IMR-90 (cell line): Measurements from ENCODE around the gene CDC42EP2. TPM values are rescaled to one million over a fixed set of nuclear protein-coding genes. Genes with fewer than 3 reads are reported as not detected.

ENCODE experiments used
- ATAC-seq: fragments of 200-7000 bp; cut with Tn5 transposase; 2 replicates; pipeline ENCODE4 v1.9.1; 2020; ENCODE audit warnings: low read depth, mild to moderate bottlenecking, moderate library complexity
- BruUV-seq: library from RNA; stranded (reverse); fragments of 400-500 nt; replicated peaks from 2 replicates; lab custom pipeline; 2021; lab: Mats Ljungman, UMichigan
- CTCF ChIA-PET: fragments of 300-600 bp; formaldehyde crosslinking; extraction: SDS; loops from one replicate; lab custom pipeline; 2021; ENCODE audit warnings: antibody characterized with exemption; lab: Yijun Ruan, JAX
- POLR2A ChIA-PET: fragments of 300-600 bp; sonication (Branson Sonifier 250); formaldehyde crosslinking; loops from one replicate; lab custom pipeline; 2022; ENCODE audit warnings: antibody characterized with exemption; ENCODE audit not compliant: unreplicated experiment; lab: Charles Lee
- DNase-seq: peaks from one replicate; pipeline ENCODE4 v3.0.0; 2013
- H2AFZ ChIP-seq: replicated peaks from 2 replicates; pipeline ENCODE3; 2013; ENCODE audit warnings: low read length, mild to moderate bottlenecking; ENCODE audit not compliant: poor library complexity
- H2AK5ac ChIP-seq: 2 replicates; pipeline ENCODE4 v1.6.1; 2013; ENCODE audit warnings: low read depth, low read length, inconsistent platforms
- H2AK9ac ChIP-seq: replicated peaks from 2 replicates; pipeline ENCODE3; 2013; ENCODE audit warnings: mild to moderate bottlenecking, low read depth, low read length, moderate library complexity; ENCODE audit not compliant: poor library complexity
- H2BK120ac ChIP-seq: 2 replicates; pipeline ENCODE4 v1.6.1; 2013; ENCODE audit warnings: low read depth, low read length, inconsistent platforms
- H2BK15ac ChIP-seq: 3 replicates; pipeline ENCODE4 v1.6.1; 2013; ENCODE audit warnings: low read depth, low read length, inconsistent platforms
- H2BK20ac ChIP-seq: 2 replicates; pipeline ENCODE4 v1.6.1; 2013; ENCODE audit warnings: low read depth, mild to moderate bottlenecking, inconsistent platforms, low read length, moderate library complexity
- H2BK5ac ChIP-seq: 2 replicates; pipeline ENCODE4 v1.6.1; 2013; ENCODE audit warnings: mild to moderate bottlenecking, low read depth, low read length, inconsistent platforms; ENCODE audit not compliant: poor library complexity, severe bottlenecking
- H3K14ac ChIP-seq: replicated peaks from 2 replicates; pipeline ENCODE4 v1.6.1; 2013; ENCODE audit warnings: low read depth, low read length, inconsistent platforms
- H3K18ac ChIP-seq: 2 replicates; pipeline ENCODE4 v1.6.1; 2013; ENCODE audit warnings: low read depth, low read length, control low read depth
- H3K23ac ChIP-seq: 2 replicates; pipeline ENCODE4 v1.6.1; 2013; ENCODE audit warnings: low read depth, low read length, inconsistent platforms
- H3K27ac ChIP-seq: 2 replicates; pipeline ENCODE4 v1.5.1; 2013; ENCODE audit warnings: mild to moderate bottlenecking, control low read depth, low read length; ENCODE audit not compliant: insufficient read depth
- H3K27me3 ChIP-seq: 2 replicates; pipeline ENCODE4 v1.6.1; 2013; ENCODE audit warnings: low read length; ENCODE audit not compliant: control insufficient read depth, insufficient read depth
- H3K36me3 ChIP-seq: 2 replicates; pipeline ENCODE4 v1.6.1; 2013; ENCODE audit warnings: low read length, mixed read lengths; ENCODE audit not compliant: control insufficient read depth, insufficient read depth
- H3K4ac ChIP-seq: 2 replicates; pipeline ENCODE4 v1.6.1; 2013; ENCODE audit warnings: low read depth, low read length, inconsistent platforms
- H3K4me1 ChIP-seq: 2 replicates; pipeline ENCODE4 v1.6.1; 2013; ENCODE audit warnings: low read length, mixed read lengths; ENCODE audit not compliant: control insufficient read depth, insufficient read depth
- H3K4me2 ChIP-seq: 2 replicates; pipeline ENCODE4 v1.6.1; 2013; ENCODE audit warnings: low read depth, mild to moderate bottlenecking, control low read depth, low read length, moderate library complexity
- H3K4me3 ChIP-seq: 2 replicates; pipeline ENCODE4 v1.5.1; 2013; ENCODE audit warnings: low read depth, mild to moderate bottlenecking, control low read depth, low read length, moderate library complexity; ENCODE audit not compliant: insufficient read depth
- H3K56ac ChIP-seq: 2 replicates; pipeline ENCODE4 v1.6.1; 2013; ENCODE audit warnings: low read length, inconsistent platforms; ENCODE audit not compliant: insufficient read depth; ENCODE audit errors: extremely low read depth
- H3K79me1 ChIP-seq, 2 experiments: 2 replicates each; pipeline ENCODE4 v1.6.1; 2013; ENCODE audit warnings: low read length in 2 of 2, inconsistent platforms in 1 of 2, low read depth in 1 of 2
- H3K9ac ChIP-seq: 2 replicates; pipeline ENCODE4 v1.6.1; 2013; ENCODE audit warnings: low read depth, low read length, control low read depth
- H3K9me1 ChIP-seq: 2 replicates; pipeline ENCODE4 v1.6.1; 2013; ENCODE audit warnings: low read length, inconsistent platforms; ENCODE audit not compliant: insufficient read depth
- H3K9me3 ChIP-seq: 2 replicates; pipeline ENCODE4 v1.6.1; 2013; ENCODE audit warnings: low read length; ENCODE audit not compliant: control insufficient read depth, insufficient read depth
- H4K20me1 ChIP-seq: 2 replicates; pipeline ENCODE4 v1.6.1; 2013; ENCODE audit warnings: low read length, inconsistent platforms; ENCODE audit not compliant: insufficient read depth
- H4K5ac ChIP-seq: 2 replicates; pipeline ENCODE4 v1.6.1; 2013; ENCODE audit warnings: mild to moderate bottlenecking, low read depth, low read length, control low read depth
- H4K8ac ChIP-seq, 2 experiments: 2 replicates each; pipeline ENCODE4 v1.6.1; 2013; ENCODE audit warnings: low read depth in 2 of 2, low read length in 2 of 2, control low read depth in 1 of 2, inconsistent platforms in 1 of 2
- H4K91ac ChIP-seq: 2 replicates; pipeline ENCODE4 v1.6.1; 2013; ENCODE audit warnings: low read depth, low read length, inconsistent platforms; ENCODE audit not compliant: insufficient read depth
- BHLHE40 ChIP-seq: fragments of 150-350 bp; IDR thresholded peaks from 2 replicates; pipeline ENCODE4 v1.6.1; 2016; ENCODE audit warnings: mild to moderate bottlenecking, low read depth, low read length
- CEBPB ChIP-seq: IDR thresholded peaks from 2 replicates; pipeline ENCODE4 v1.6.1; 2012; ENCODE audit warnings: low read depth, low read length, improper control_type of control experiment
- CTCF ChIP-seq: conservative IDR thresholded peaks from 2 replicates; pipeline ENCODE4 v1.5.1; 2012; ENCODE audit warnings: mild to moderate bottlenecking, low read depth, low read length, improper control_type of control experiment
- FOS ChIP-seq: fragments of 150-350 bp; IDR thresholded peaks from 2 replicates; pipeline ENCODE4 v1.6.1; 2016; ENCODE audit warnings: low read depth, low read length
- MAFK ChIP-seq: IDR thresholded peaks from 2 replicates; pipeline ENCODE4 v1.6.1; 2012; ENCODE audit warnings: low read depth, low read length, improper control_type of control experiment
- MAZ ChIP-seq: IDR thresholded peaks from 2 replicates; pipeline ENCODE4 v1.6.1; 2012; ENCODE audit warnings: low read depth, mild to moderate bottlenecking, low read length, improper control_type of control experiment, moderate library complexity, borderline replicate concordance
- MXI1 ChIP-seq: IDR thresholded peaks from 2 replicates; pipeline ENCODE4 v1.6.1; 2012; ENCODE audit warnings: low read depth, mild to moderate bottlenecking, low read length, moderate library complexity, borderline replicate concordance
- NFE2L2 ChIP-seq: fragments of 150-350 bp; IDR thresholded peaks from 2 replicates; pipeline ENCODE4 v1.6.1; 2016; ENCODE audit warnings: low read depth, mild to moderate bottlenecking, low read length
- POLR2A ChIP-seq: IDR thresholded peaks from 2 replicates; pipeline ENCODE4 v1.6.1; 2012; ENCODE audit warnings: mild to moderate bottlenecking, low read depth, low read length
- RFX5 ChIP-seq: IDR thresholded peaks from 2 replicates; pipeline ENCODE4 v1.8.0; 2012; ENCODE audit warnings: low read depth, mild to moderate bottlenecking, low read length, moderate library complexity
- SMC3 ChIP-seq: fragments of 150-350 bp; IDR thresholded peaks from 2 replicates; pipeline ENCODE4 v1.6.1; 2016; ENCODE audit warnings: low read depth, mild to moderate bottlenecking, antibody characterized with exemption, low read length, moderate library complexity
- WGBS, 2 experiments: methylation state at CpG; one replicate each; pipeline versions ENCODE4 v1.1.5 to v1.1.7; 2013; ENCODE audit warnings: missing lambda C conversion rate in 2 of 2; ENCODE audit not compliant: insufficient read length in 1 of 2; ENCODE audit errors: extremely low coverage in 2 of 2; 5-methylcytosine and 5-hydroxymethylcytosine counted together
- dilution Hi-C: fragments of 300-500 bp; cut with HindIII; formaldehyde crosslinking; loops from one replicate; pipeline ENCODE4 v1.14.3; 2018; ENCODE audit warnings: low sequenced_read_pairs; ENCODE audit not compliant: unreplicated experiment
- in situ Hi-C: fragments of 300-500 bp; cut with MboI; formaldehyde crosslinking; loops from 3 replicates; pipeline ENCODE4 v1.14.3; 2019; ENCODE audit warnings: low sequenced_read_pairs, inconsistent platforms, mixed read lengths
- intact Hi-C: fragments of 100-400 bp; cut with micrococcal nuclease; formaldehyde crosslinking; loops from 2 replicates; pipeline ENCODE4 v1.10.0; 2022
- polyA plus RNA-seq, 3 experiments: library from polyadenylated mRNA; depleted of rRNA; stranded (reverse); fragments of >200 nt; gene quantifications; 2 replicates each; pipeline ENCODE4 v1.2.3, GENCODE V29; 2012; ENCODE audit warnings: low replicate concordance in 1 of 3
- total RNA-seq: library from RNA; depleted of rRNA; stranded (reverse); fragments of >200 nt; gene quantifications from 2 replicates; pipeline ENCODE4 v1.2.3, GENCODE V29; 2012
- TF ChIP-seq, protein P1 (sequence below): fragments of 150-350 bp; IDR thresholded peaks from 2 replicates; pipeline ENCODE4 v1.6.1; 2016; ENCODE audit warnings: low read depth, mild to moderate bottlenecking, low read length, moderate library complexity, borderline replicate concordance
- TF ChIP-seq, protein P2 (sequence below): fragments of 150-350 bp; IDR thresholded peaks from 2 replicates; pipeline ENCODE4 v1.6.1; 2017; ENCODE audit warnings: mild to moderate bottlenecking, antibody characterized with exemption, low read length, low read depth

Gene CDC42EP2
- total and polyA plus RNA-seq, 2 of the 4 experiments (the other 2 are of a cell fraction), result 5.2 to 27.5 TPM

- Histone ChIP-seq H3K14ac (peak overlapping the region; percentile 67), H3K9me1 (peaks cover 34% of the 10 kb centered on the region), H3K4ac (peak overlapping the region; percentile 17), H2BK20ac (peak overlapping the region; percentile 74; the same call in 1 of the 2 replicates), H2BK15ac (peak overlapping the region; percentile 42; the same call in 2 of the 3 replicates), H3K27me3 (no peaks in the 10 kb centered on the region), H4K20me1 (0 out of 2 replicates have a peak, but pooled peaks cover 6% of the 10 kb centered on the region), H4K91ac (peak overlapping the region; percentile 72), H3K4me2 (no peak overlapping the region), H2AFZ (no peak overlapping the region), H2BK5ac (peak overlapping the region; percentile 52), H2AK5ac (peak overlapping the region; percentile 60), H3K18ac (peak overlapping the region; percentile 82), H3K36me3 (0 out of 2 replicates have a peak, but pooled peaks cover 3% of the 10 kb centered on the region), H3K4me3 (no peak overlapping the region), H3K4me1 (peaks cover 57% of the 10 kb centered on the region), H3K9me3 (no peaks in the 10 kb centered on the region), H3K56ac (no peak overlapping the region; the same call in 1 of the 2 replicates), H3K9ac (no peak overlapping the region), H3K27ac (peak overlapping the region; percentile 35; the same call in 1 of the 2 replicates), H2BK120ac (peak overlapping the region; percentile 67; the same call in 1 of the 2 replicates), H4K8ac (peak overlapping the region in 1 of 2 experiments; percentile 13; a peak in 2 of 4 replicates), H3K79me1 (peaks cover 12 to 53% of the 10 kb centered on the region in 2 experiments), H3K23ac (peak overlapping the region; percentile 18; the same call in 1 of the 2 replicates), H2AK9ac (peak overlapping the region; percentile 23), H4K5ac (peak overlapping the region; percentile 70)
- no peak for DNase-seq
- dilution Hi-C loops (no loop called here), in situ Hi-C loops (no loop called here), intact Hi-C loops (no loop called here)
- ChIA-PET POLR2A (interaction anchor here (0.8 kb wide), 1 partner anchor 203 kb away, joined by 3 read pairs; the partner anchor contains the start of gene MALAT1), CTCF (interaction anchor here (1.0 kb wide), 1 partner anchor 19 kb away, joined by 3 read pairs; the partner anchor contains the start of gene CDC42EP2)
- whole genome bisulfite sequencing, 2 experiments, result 83% methylated on average over 1 of the region's 11 CpGs; no CpG with 5 or more reads in 1 of the 2 experiments
- no peak for ATAC-seq
- no TSS peak for BruUV-seq
- TF ChIP-seq BHLHE40 (no peak), FOS (no peak), RFX5 (no peak), CTCF (no peak), MAFK (no peak), NFE2L2 (no peak), CEBPB (no peak), POLR2A (no peak), MAZ (no peak), SMC3 (no peak), MXI1 (no peak)
- TF ChIP-seq, protein P1, sequence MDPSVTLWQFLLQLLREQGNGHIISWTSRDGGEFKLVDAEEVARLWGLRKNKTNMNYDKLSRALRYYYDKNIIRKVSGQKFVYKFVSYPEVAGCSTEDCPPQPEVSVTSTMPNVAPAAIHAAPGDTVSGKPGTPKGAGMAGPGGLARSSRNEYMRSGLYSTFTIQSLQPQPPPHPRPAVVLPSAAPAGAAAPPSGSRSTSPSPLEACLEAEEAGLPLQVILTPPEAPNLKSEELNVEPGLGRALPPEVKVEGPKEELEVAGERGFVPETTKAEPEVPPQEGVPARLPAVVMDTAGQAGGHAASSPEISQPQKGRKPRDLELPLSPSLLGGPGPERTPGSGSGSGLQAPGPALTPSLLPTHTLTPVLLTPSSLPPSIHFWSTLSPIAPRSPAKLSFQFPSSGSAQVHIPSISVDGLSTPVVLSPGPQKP, result no peak
- TF ChIP-seq, protein P2, sequence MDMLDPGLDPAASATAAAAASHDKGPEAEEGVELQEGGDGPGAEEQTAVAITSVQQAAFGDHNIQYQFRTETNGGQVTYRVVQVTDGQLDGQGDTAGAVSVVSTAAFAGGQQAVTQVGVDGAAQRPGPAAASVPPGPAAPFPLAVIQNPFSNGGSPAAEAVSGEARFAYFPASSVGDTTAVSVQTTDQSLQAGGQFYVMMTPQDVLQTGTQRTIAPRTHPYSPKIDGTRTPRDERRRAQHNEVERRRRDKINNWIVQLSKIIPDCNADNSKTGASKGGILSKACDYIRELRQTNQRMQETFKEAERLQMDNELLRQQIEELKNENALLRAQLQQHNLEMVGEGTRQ, result no peak
Measured at GRCh38 chr11:65295571-65296341, 18.9 kb upstream of the CDC42EP2 start.
